ENCODE results near the gene PCYOX1L.

PCYOX1L gene

GRCh38 chr5:149372932-149373331 lies 15.1 kb downstream of the PCYOX1L start:
- no peak for ATAC-seq
- TF ChIP-seq ZNF8 (CRISPR knock-in tag; IDR thresholded peaks at IDR 0.05), result no peak

GRCh38 chr5:149374303-149374702 lies 16.5 kb downstream of the PCYOX1L start:
- TF ChIP-seq ZC3H10 (CRISPR knock-in tag; IDR thresholded peaks at IDR 0.05), result no peak
- no peak for TF ChIP-seq ARNTL (CRISPR knock-in tag; IDR thresholded peaks at IDR 0.05; ENCODE audit: borderline replicate concordance, low read depth)
- ATAC-seq, result no peak

GRCh38 chr5:149374801-149375200 lies 17.0 kb downstream of the PCYOX1L start:
- ATAC-seq, result no peak
- TF ChIP-seq TSHZ2 (CRISPR knock-in tag; IDR thresholded peaks at IDR 0.05), result no peak
- TF ChIP-seq TCF4 (CRISPR knock-in tag; IDR thresholded peaks at IDR 0.05; ENCODE audit: borderline replicate concordance), result no peak
- no peak for TF ChIP-seq ZC3H10 (CRISPR knock-in tag; IDR thresholded peaks at IDR 0.05)
- TF ChIP-seq ZFP30 (CRISPR knock-in tag; IDR thresholded peaks at IDR 0.05), result no peak
- TF ChIP-seq BACH2 (CRISPR knock-in tag; IDR thresholded peaks at IDR 0.05; ENCODE audit: borderline replicate concordance), result no peak

GRCh38 chr5:149375434-149375833 lies 17.6 kb downstream of the PCYOX1L start:
- ATAC-seq, result no peak
- TF ChIP-seq PATZ1 (CRISPR knock-in tag; IDR thresholded peaks at IDR 0.05; ENCODE audit: borderline replicate concordance) (no peak), ZC3H10 (CRISPR knock-in tag; IDR thresholded peaks at IDR 0.05) (no peak), SNAI2 (CRISPR knock-in tag; IDR thresholded peaks at IDR 0.05) (no peak)

- no peak for TF ChIP-seq ZNF70 (CRISPR knock-in tag; IDR thresholded peaks at IDR 0.05)
- TF ChIP-seq PPARA (CRISPR knock-in tag; IDR thresholded peaks at IDR 0.05; ENCODE audit: borderline replicate concordance), result no peak
- no peak for TF ChIP-seq CSDC2 (CRISPR knock-in tag; IDR thresholded peaks at IDR 0.05)
- TF ChIP-seq TCF4 (CRISPR knock-in tag; IDR thresholded peaks at IDR 0.05; ENCODE audit: borderline replicate concordance), result no peak
- TF ChIP-seq SNAI2 (CRISPR knock-in tag; IDR thresholded peaks at IDR 0.05), result no peak
- TF ChIP-seq OSR1 (CRISPR knock-in tag; IDR thresholded peaks at IDR 0.05), result no peak
- no peak for TF ChIP-seq CREB5 (CRISPR knock-in tag; IDR thresholded peaks at IDR 0.05; ENCODE audit: low read depth)
- no peak for TF ChIP-seq ESRRG (CRISPR knock-in tag; IDR thresholded peaks at IDR 0.05)
- no peak for TF ChIP-seq RARB (CRISPR knock-in tag; IDR thresholded peaks at IDR 0.05)
- no peak for ATAC-seq
Measured at GRCh38 chr5:149376104-149376503, 18.3 kb downstream of the PCYOX1L start.

- ATAC-seq, result no peak
- no peak for TF ChIP-seq RARB (CRISPR knock-in tag; IDR thresholded peaks at IDR 0.05)
- TF ChIP-seq ZNF8 (CRISPR knock-in tag; IDR thresholded peaks at IDR 0.05), result no peak
- TF ChIP-seq PPARA (CRISPR knock-in tag; IDR thresholded peaks at IDR 0.05; ENCODE audit: borderline replicate concordance), result no peak
- TF ChIP-seq GLIS3 (CRISPR knock-in tag; IDR thresholded peaks at IDR 0.05), result no peak
Measured at GRCh38 chr5:149376711-149377447, 19.0 kb downstream of the PCYOX1L start.

Measured in SK-N-SH treated with all-trans-retinoic acid at 6 μM for 48 hours (cell line).